Activated B cell treated with CpG ODN at 0.5 μM for 24 hours (primary cell): Measurements from ENCODE around the gene AJAP1. TPM values are rescaled to one million over a fixed set of nuclear protein-coding genes. Genes with fewer than 3 reads are reported as not detected.

Source experiments
- ATAC-seq: fragments of 200-7000 bp; cut with Tn5 transposase; one replicate; pipeline ENCODE4 v1.10.0; 2021; ENCODE audit warnings: low read depth, mild to moderate bottlenecking, moderate library complexity
- CTCF ChIA-PET: fragments of 350-600 bp; sonication (Branson Sonifier 250); formaldehyde crosslinking; loops from one replicate; lab custom pipeline; 2021; ENCODE audit warnings: antibody characterized with exemption; lab: Charles Lee
- POLR2A ChIA-PET: fragments of 350-600 bp; sonication (Branson Sonifier 250); formaldehyde crosslinking; loops from one replicate; lab custom pipeline; 2021; ENCODE audit warnings: antibody characterized with exemption; lab: Charles Lee
- DNase-seq: peaks from one replicate; pipeline ENCODE4 v3.0.0; 2022
- H3K27ac Mint-ChIP-seq: one replicate; pipeline ENCODE4 v1.8.0; 2020; ENCODE audit warnings: mixed read lengths
- H3K27me3 Mint-ChIP-seq: one replicate; pipeline ENCODE4 v1.8.0; 2021; ENCODE audit warnings: mixed read lengths
- H3K36me3 Mint-ChIP-seq: one replicate; pipeline ENCODE4 v1.8.0; 2021; ENCODE audit warnings: low read depth, mixed read lengths
- H3K4me1 Mint-ChIP-seq: one replicate; pipeline ENCODE4 v1.8.0; 2021; ENCODE audit warnings: mixed read lengths
- H3K4me3 Mint-ChIP-seq: one replicate; pipeline ENCODE4 v1.8.0; 2020; ENCODE audit warnings: mild to moderate bottlenecking, mixed read lengths
- H3K9me3 Mint-ChIP-seq: one replicate; pipeline ENCODE4 v1.8.0; 2020; ENCODE audit warnings: mixed read lengths
- CTCF ChIP-seq: fragments of 200-600 bp; IDR thresholded peaks from one replicate; pipeline ENCODE4 v1.8.0; 2022; ENCODE audit warnings: antibody characterized with exemption, mild to moderate bottlenecking
- intact Hi-C: fragments of 100-400 bp; cut with micrococcal nuclease; formaldehyde crosslinking; loops from one replicate; pipeline ENCODE4 v1.15.1; 2024
- total RNA-seq: library from RNA; stranded (reverse); gene quantifications from 2 replicates; pipeline ENCODE4 v1.2.3, GENCODE V29; 2022

Gene AJAP1
- total RNA-seq, 1 donor from 2014 or later, result not detected

GRCh38 chr1:4631321-4631720, 23.1 kb upstream of the AJAP1 start:
- no peaks in the 10 kb centered on the region for H3K9me3 Mint-ChIP-seq
- H3K4me3 Mint-ChIP-seq, result no peak overlapping the region
- DNase-seq (no peak), ATAC-seq (no peak)
- no peaks in the 10 kb centered on the region for H3K27me3 Mint-ChIP-seq
- CTCF ChIA-PET, result no interaction called here
- intact Hi-C loops, result no loop called here
- H3K27ac Mint-ChIP-seq, result no peak overlapping the region
- POLR2A ChIA-PET, result no interaction called here
- no peak for TF ChIP-seq CTCF
- no peaks in the 10 kb centered on the region for H3K36me3 Mint-ChIP-seq
- no peaks in the 10 kb centered on the region for H3K4me1 Mint-ChIP-seq

GRCh38 chr1:4633346-4633745, 21.1 kb upstream of the AJAP1 start:
- no peak for DNase-seq
- H3K4me3 Mint-ChIP-seq, result no peak overlapping the region
- ChIA-PET POLR2A (no interaction called here), CTCF (no interaction called here)
- peaks cover 4% of the 10 kb centered on the region for H3K27me3 Mint-ChIP-seq
- no peaks in the 10 kb centered on the region for H3K36me3 Mint-ChIP-seq
- H3K9me3 Mint-ChIP-seq, result no peaks in the 10 kb centered on the region
- H3K27ac Mint-ChIP-seq, result no peak overlapping the region
- ATAC-seq, result no peak
- intact Hi-C loops, result no loop called here
- no peak for TF ChIP-seq CTCF
- H3K4me1 Mint-ChIP-seq, result peaks cover under 1% of the 10 kb centered on the region

GRCh38 chr1:4634156-4634792, 20.1 kb upstream of the AJAP1 start:
- Mint-ChIP-seq H3K27ac (no peak overlapping the region), H3K27me3 (peaks cover 7% of the 10 kb centered on the region), H3K9me3 (no peaks in the 10 kb centered on the region), H3K4me1 (peaks cover 3% of the 10 kb centered on the region), H3K36me3 (no peaks in the 10 kb centered on the region), H3K4me3 (no peak overlapping the region)
- ChIA-PET CTCF (no interaction called here), POLR2A (no interaction called here)
- intact Hi-C loops, result no loop called here
- ATAC-seq, result no peak
- DNase-seq, result no peak
- TF ChIP-seq CTCF, result no peak

- Mint-ChIP-seq H3K9me3 (no peaks in the 10 kb centered on the region), H3K4me3 (no peak overlapping the region), H3K4me1 (peaks cover 3% of the 10 kb centered on the region), H3K27me3 (peaks cover 7% of the 10 kb centered on the region), H3K36me3 (no peaks in the 10 kb centered on the region), H3K27ac (no peak overlapping the region)
- ATAC-seq, result no peak
- DNase-seq, result no peak
- TF ChIP-seq CTCF, result no peak
- CTCF ChIA-PET, result no interaction called here
- intact Hi-C loops, result no loop called here
- POLR2A ChIA-PET, result no interaction called here
These were observed 19.5 kb upstream of the AJAP1 start for GRCh38 chr1:4634793-4635406.

GRCh38 chr1:4636186-4636585, 18.2 kb upstream of the AJAP1 start:
- TF ChIP-seq CTCF, result no peak
- no peak for DNase-seq
- Mint-ChIP-seq H3K27ac (no peak overlapping the region), H3K4me3 (no peak overlapping the region), H3K27me3 (peaks cover 9% of the 10 kb centered on the region), H3K9me3 (no peaks in the 10 kb centered on the region), H3K36me3 (no peaks in the 10 kb centered on the region), H3K4me1 (peaks cover 3% of the 10 kb centered on the region)
- intact Hi-C loops, result no loop called here
- POLR2A ChIA-PET, result no interaction called here
- CTCF ChIA-PET, result no interaction called here
- ATAC-seq, result no peak
